NCI-H1092 (cell line): ENCODE data around the gene TFIP11.

Experiments used
- DNase-seq: peaks from one replicate; lab custom pipeline; 2025; lab: John Stamatoyannopoulos, UW

TFIP11 gene

GRCh38 chr22:26503758-26504157, 8.5 kb downstream of the TFIP11 start:
- DNase-seq: no peak

- no peak for DNase-seq
These were observed 9.3 kb downstream of the TFIP11 start for GRCh38 chr22:26502688-26503561.

GRCh38 chr22:26501996-26502395, 10.3 kb downstream of the TFIP11 start:
- DNase-seq: no peak

- no peak for DNase-seq
These were observed 13.0 kb downstream of the TFIP11 start for GRCh38 chr22:26499188-26499703.

GRCh38 chr22:26496456-26496855, 15.8 kb downstream of the TFIP11 start:
- DNase-seq: no peak

GRCh38 chr22:26494506-26494905, 17.8 kb downstream of the TFIP11 start:
- DNase-seq: no peak

- no peak for DNase-seq
These were observed 20.1 kb downstream of the TFIP11 start for GRCh38 chr22:26492220-26492619.

GRCh38 chr22:26489447-26490036, 22.7 kb downstream of the TFIP11 start:
- no peak for DNase-seq

- no peak for DNase-seq
These were observed 24.3 kb downstream of the TFIP11 start for GRCh38 chr22:26487996-26488395.

GRCh38 chr22:26486394-26486793, 25.9 kb downstream of the TFIP11 start:
- no peak for DNase-seq

- no peak for DNase-seq
These were observed 26.4 kb downstream of the TFIP11 start for GRCh38 chr22:26485806-26486390.

GRCh38 chr22:26485013-26485412, 27.3 kb downstream of the TFIP11 start:
- DNase-seq: no peak

- DNase-seq: no peak
These were observed 27.9 kb downstream of the TFIP11 start for GRCh38 chr22:26484360-26484706.

GRCh38 chr22:26483439-26484359, 28.6 kb downstream of the TFIP11 start, which contains the start of the genes HPS4 and SRRD:
Gene HPS4 (minus strand): TSS chr22:26483783. CDS start chr22:26481762, 2,021 bp downstream.
Gene SRRD (plus strand): TSS chr22:26483877. CDS start chr22:26483891, 14 bp downstream.
- peak; percentile 74 for DNase-seq

GRCh38 chr22:26483043-26483438, 29.2 kb downstream of the TFIP11 start:
- no peak for DNase-seq

- DNase-seq: no peak
These were observed 30.1 kb downstream of the TFIP11 start for GRCh38 chr22:26482161-26482560.

GRCh38 chr22:26481694-26482093, 30.6 kb downstream of the TFIP11 start:
- no peak for DNase-seq

GRCh38 chr22:26481112-26481693, 31.1 kb downstream of the TFIP11 start:
- DNase-seq: no peak

GRCh38 chr22:26480611-26480932, 31.7 kb downstream of the TFIP11 start:
- no peak for DNase-seq

- no peak for DNase-seq
These were observed 32.3 kb downstream of the TFIP11 start for GRCh38 chr22:26479792-26480610.
